IPS-NIHi11 (cell line): ENCODE data around the gene SNX14.

ENCODE experiments used
- DNase-seq: peaks from one replicate; pipeline ENCODE4 v3.0.0; 2012; ENCODE audit warnings: mixed read lengths, low spot score

Gene SNX14

DNA sequence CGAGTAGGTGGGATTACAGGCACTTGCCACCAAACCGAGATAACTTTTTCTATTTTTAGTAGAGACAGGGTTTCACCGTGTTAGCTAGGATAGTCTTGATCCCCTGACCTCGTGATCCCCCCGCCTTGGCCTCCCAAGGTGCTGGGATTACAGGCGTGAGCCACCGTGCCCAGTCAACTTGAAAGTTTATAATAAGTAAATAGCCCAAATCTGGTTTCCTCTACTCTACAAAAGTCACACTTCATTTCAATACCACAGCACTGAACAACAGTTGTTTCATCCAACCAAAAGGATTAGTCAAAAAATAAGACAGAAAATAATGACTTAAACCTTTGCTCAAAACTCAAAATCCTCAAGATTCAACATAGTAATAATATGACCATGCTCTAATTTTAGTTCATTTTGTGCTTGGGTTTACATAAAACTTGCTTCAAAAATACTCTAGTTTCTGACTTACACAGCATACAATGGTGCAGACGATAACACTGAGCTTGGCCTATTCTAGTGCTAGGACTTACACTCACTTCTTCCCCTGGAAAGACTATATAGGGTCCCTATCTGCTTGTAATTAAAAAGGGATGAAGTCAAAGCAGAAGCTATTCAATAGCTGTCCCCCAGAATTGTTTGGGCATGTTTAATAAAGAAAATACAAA, 87.1 kb downstream of the SNX14 start:
- no peak for DNase-seq

DNA sequence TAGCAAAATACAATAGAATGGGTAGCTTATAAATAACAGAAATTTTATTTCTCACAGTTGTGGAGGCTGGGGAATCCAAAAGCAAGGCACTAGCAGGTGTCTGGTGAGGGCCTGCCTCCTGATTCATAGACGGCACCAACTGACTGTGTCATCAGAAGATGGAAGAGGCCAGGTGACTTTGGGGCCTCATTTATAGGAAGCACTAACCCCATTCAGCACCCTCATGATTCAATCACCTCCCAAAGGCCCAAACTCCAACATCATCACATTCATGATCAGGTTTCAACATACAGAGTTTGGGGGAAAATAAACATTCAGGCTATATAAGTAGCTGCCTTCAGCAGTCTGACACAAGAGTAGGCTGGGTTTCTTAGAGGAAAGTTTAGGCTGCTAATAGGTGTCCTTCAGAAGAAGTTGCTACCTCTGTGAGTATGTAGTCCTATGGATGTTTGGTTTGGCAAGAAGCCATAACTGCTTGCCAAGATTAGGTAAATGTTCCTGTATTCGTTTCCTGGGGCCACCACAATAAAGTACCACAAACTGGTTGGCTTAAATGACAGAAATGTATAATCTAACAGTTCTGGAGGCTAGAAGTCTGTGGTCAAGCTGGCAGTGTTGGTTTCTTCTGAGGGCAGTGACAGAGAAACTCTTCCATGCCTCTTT, 94.9 kb downstream of the SNX14 start:
- DNase-seq, result no peak

DNA sequence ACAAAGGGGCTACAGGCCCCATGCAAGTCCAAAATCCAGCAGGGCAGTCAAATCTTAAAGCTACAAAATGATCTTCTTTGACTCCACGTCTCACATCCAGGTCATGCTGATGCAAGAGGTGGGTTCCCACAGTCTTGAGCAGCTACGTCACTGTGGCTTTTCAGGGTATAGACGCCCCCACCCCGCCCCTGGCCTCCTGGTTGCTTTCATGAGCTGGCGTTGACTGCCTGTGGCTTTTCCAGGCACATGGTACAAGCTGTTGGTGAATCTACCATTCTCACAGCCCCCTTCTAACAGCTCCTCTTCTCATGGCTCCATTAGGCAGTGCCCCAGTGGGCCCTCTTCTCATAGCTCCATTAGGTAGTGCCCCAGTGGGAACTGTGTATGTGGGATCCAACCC, 96.8 kb downstream of the SNX14 start:
- no peak for DNase-seq

DNA sequence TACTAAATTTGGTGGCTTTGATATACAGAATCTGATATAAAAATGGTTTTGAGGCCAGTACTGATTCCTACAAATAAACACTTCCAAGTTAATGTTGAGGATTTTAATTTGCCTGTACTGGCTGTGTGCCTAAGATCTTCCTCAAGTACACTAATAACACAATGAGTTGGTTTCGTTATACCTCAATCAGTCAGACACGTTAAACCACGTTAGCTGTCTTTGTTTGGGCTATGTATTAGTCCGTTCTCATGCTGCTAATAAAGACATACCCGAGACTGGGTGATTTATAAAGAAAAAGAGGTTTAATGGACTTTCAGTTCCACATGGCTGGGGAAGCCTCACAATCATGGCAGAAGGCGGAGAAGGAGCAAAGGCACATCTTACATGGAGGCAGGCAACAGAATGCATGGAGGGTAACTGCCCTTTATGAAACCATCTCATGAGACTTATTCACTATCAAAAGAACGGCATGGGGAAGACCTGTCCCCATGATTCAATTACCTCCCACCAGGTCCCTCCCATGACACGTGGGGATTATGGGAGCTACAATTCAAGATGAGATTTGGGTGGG, 97.6 kb downstream of the SNX14 start:
- DNase-seq, result no peak

DNA sequence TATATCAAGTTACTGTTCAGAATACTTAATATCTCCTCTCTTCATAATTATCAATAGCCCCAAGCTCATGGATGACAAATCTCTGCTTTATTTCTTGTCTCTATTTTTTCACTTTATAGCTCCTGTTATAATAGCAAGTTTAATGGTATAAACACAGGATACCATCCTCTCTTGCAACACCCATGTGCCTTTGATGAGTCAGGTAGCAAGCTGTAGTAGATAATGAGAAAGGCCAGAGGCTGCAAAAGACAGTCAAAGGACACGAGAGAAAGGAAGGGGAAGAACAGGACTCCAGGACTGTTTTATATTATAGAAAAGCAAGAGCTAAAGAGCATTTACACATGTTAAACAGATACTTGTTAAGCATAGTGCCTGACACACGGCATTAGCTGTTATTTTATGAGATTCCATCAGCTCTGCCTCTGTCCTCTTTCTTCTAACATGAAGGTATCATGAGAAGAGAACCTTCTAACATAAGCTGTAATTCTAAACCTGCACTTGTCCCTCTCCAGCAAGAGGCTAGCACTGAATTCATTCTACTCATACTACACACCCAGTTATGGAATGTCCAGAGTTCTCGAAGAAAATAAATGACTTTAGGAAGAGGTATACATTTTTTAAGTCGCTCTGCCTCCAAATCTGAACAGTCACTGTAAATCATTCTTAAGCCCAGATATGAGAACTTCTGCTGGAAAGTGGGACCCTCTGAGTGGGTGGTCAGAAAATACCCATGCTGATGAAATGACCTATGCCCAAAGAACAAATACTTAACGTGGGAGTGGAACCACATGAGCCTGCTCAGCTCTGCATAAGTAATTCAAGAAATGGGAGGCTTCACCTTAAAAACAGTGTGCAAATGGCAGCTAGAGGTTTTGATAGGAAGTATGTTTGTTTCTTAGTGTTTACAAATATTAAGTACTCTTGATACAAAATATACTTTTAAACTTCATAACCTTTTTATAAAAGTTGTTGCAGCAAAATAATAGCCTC, 98.8 kb downstream of the SNX14 start:
- DNase-seq, result no peak

DNA sequence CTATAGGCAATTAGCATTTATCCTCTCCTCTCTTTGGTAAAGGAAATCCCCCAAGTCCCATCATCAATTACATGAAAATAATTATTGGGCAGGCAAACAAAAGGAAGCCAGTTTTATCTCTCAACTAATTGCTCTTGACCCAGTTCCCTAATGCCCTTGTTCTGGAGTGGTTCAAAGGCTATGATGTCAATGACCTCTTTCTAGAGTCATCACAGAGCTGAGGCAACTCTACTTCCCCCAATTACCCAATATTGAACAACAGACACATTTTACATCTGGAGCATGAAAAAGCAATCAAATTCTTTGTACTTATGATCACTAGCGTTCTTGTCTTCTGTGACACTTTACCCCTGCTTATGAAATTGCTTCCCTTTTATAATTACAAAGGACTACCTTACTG, 100.3 kb downstream of the SNX14 start:
- DNase-seq, result no peak

DNA sequence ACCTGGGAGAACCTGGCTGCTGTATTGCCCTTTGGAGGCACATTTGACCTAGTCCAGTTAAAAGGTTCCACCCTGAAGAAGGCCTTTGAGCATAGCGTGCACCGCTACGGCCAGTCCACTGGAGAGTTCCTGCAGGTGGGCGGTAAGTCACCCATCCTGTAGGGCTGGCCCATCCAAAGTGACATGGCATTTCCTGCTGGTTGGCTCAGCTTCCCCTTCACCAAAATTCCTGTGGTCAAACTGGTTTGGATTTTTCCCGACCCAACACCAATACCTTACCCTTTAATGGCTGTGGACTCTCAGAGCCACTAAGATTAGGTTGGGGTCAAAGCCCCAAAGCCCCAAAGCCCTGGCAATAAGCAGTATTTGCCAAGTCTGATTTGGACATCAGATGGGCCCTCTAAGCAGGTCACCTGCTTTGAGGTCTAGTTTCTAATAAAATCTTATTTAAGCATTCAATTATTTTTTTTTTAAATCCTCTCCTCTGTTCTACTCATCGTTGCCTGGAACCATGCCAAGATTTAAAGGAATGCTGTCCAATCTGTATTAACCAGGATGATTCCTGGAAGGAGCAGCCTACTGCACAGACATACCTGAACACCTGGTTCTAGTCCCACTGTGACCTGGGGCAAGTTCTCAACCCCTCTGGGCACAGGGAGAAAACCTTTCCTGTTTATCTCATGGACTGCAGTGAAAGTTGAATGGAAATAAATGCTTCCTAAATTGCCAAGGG, 103.0 kb downstream of the SNX14 start:
- no peak for DNase-seq

DNA sequence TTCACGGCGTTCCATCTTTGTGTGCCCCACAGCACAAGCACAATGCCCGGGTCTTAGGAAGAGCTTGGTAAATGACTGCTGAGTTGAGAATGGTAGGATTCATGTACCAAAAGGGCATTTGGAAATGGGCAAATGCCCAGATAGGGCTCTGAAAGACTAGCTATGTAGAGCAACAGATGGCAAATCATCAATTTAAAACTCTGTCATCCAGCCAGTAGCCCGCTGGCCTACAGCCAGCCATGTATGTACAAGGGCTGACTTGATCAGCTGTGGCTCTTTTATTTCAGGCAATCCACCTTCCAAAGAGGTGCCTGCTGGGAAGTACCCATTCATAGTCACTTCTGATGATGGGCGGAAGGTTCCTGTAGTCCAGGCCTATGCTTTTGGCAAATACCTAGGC, 108.7 kb downstream of the SNX14 start:
- DNase-seq, result no peak

DNA sequence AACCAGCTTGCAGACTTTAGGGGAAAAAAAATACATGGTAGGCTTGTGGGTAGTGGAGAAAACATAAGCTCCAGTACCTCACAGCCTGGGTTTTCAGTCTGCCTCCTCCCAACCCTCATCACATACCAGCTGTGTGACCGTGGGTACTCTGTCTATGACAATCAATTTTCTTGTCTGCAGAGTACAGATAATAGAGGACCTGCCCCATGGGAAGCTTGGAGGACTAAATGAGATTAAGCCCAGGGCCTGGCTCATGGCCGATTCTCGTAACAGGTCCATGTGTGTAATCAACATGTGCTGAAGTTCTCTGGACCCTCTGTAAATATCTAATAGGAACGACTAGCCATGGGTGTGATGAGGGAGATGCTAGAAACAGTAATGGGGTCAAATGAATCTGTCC, 109.8 kb downstream of the SNX14 start:
- DNase-seq, result no peak

DNA sequence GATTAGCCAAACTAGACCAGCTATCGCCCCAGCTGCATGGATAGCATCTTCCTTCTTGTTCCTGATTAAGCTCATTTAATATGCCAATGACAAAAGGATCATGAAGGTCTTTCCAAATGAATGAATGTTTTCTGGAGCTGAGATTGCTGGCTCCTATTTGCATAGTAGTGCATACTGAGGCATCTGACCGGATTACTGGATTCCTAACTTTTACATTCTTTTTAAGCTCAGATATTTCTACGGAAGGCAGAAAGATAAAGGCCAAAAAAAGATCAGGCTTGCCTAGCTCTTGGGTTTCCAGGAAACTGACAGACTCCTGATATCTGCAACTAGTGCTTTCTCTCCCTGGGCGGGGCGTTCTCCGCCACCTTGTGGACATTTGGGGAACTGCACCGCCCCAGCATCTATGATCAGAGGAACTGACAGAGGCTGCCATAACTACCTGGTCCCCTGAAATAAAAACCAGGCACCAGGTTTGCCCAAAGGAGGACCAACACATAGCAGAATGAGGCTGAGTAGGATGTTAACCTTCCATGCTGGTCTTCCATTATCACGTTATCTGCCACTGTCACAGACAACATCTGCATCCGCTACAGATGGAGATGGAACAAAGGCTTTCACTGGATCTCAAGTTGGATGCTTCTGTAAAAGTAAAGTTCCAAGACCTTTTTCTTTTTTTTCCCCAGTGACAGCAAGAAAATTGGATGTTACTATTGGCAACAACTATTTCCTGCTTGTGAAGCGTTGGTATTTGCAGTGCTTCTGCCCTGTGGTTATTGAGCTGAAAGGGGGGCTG, 110.6 kb downstream of the SNX14 start:
- peak; percentile 82 for DNase-seq

DNA sequence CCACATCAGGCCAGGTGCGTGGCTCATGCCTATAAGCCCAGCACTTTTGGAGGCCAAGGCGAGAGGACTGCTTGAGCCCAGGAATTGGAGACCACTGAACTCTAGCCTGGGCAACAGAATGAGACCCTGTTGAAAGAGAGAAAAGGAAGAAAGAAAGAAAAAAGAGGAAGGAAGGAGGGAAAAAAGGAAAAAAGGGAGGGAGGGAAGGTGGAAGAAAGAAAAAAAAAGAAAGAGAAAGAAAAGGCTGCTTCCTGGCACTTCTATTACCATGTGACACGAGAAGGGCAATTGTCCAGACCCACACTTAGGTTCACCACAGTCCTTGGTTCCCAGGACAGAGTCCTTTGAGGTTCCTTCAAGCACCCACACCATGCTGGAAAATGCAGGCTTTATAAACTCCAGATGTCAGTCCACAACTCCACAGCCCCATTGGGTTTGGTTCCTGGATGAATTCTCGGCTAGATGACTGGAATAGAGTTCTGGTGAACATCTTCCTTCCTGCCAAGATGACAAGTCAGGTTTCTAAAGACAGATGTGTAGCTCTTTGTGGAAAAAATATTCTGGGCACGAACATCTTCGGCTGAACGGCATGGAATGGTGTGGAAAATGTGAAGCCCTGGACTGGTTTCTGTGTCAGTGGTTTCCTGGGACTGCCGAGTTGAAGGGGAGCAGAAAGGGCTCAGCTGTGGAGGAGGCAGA, 111.3 kb downstream of the SNX14 start:
- no peak for DNase-seq

DNA sequence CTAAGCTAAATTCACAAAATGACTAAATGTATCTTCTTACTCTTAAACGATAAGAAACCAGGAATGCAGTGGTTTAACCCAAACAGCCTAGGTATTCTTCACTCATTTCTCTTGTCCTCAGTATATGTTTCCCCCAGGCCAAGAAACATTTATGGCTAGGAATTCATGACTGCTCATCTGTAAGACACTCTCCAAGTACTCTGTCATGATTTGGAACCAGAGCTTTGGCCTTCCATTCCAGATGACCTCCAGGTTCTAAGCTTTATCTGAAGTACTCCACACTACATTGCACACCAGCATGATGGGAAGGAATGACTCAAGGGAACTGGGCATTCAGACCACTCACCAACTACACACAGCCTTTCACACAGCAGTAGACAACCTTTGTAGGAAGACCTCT, 114.5 kb downstream of the SNX14 start:
- DNase-seq, result no peak

DNA sequence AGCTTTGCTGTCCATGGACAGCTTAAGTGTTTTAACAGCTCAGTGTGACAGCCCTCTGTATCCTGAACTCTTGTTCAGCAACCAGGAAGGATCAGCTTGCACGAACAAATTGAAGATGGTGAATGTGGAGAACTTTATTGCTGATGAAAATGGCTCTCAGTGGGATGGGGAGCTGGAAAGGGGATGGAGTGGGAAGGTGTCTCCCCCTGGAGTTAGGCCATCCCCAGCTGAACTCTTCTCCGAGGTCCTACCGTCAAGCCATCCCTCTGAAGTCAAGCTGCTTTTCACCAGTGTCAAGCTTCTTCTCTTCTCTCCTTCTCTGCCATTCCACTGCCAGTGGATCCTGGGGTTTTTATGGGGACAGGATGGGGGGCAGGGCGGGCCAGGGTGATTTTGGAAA, 117.1 kb downstream of the SNX14 start:
- DNase-seq, result no peak

DNA sequence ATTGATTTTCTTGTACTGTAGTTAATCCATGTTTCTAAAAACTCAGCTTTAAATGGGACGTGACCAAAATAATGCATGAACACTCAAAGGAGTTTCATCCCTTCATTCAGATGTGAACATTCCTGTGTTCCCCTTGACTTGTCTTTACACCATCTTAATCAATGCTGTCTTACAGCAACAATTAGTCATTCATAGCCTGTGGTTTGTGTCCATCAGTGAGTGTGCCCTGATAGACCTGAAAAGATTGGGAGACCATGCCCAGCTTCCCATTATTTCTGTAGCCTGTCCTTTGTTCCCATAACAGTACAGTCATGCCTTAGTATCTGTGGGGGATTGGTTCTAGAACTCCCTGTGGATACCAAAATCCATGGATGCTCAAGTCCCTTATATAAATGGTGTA, 119.9 kb downstream of the SNX14 start:
- no peak for DNase-seq

DNA sequence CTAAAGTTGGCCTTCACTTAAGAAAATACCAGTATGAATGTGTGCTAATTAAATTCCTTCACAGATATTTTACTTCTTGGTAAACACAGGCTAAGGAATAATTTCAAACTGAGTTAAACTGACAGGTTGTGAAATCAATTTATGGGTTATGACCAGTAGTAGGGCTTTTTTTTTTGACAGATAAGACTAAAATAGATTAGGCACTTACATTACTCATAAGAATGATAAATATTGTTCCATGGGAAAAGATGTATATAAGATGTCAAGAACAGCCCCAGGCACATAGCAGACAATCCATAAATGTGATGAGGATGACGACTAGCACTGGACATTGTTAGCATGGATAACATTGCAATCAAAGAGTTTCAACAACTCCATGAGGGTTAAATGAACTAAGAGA, 120.9 kb downstream of the SNX14 start:
- no peak for DNase-seq

DNA sequence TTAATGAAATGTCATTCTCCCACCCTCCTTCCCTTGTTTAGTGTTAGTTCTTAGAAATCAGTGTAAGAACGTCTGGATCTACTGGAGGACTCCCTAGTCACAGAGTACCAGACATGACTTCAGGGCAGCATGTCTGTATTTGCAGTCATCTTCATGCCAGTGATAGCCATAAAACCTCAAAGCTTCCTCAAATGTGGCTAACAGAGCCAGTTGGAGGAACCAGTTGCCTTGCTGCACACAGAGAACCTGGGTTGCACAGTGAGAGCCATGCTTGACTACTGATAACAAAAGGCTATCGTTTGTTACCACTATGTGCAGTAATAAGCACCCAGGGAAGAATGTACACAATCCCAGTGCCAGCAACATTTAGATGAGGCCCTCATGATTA, 123.6 kb downstream of the SNX14 start:
- DNase-seq, result no peak

DNA sequence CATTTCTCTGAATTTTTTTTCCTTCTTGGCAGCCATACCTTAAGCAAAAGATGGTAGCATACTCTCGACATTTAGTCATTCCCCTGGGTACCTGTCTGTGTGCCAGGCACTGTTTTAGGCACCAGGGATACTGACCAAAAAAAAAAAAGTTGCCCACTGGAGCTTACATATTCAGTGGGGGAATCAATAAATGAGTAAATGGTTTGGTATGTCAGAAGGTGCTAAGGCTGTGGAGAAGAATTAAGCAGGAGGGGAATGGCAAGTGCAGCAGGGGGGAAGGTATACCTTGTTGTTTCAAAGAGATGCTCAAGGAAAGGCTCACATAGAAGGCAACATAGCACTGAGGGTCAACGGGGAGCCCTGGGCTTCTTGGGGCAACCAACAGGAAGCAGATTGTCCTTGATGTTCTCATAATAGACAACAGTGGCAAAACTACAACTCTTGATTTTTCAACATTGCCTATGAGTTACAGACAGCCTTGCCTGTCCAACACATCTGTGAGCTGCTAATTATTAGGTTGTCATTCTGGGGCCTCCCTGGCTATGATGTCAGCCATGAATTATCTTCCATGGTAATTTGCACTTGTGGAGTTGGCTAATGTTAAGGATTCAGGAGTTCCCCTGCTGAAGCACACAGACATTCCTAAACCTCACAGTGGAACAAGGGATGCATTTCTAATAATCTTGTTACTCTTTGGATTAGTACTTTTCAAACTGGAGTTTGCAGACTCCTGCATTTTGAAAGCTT, 124.2 kb downstream of the SNX14 start:
- DNase-seq, result no peak

DNA sequence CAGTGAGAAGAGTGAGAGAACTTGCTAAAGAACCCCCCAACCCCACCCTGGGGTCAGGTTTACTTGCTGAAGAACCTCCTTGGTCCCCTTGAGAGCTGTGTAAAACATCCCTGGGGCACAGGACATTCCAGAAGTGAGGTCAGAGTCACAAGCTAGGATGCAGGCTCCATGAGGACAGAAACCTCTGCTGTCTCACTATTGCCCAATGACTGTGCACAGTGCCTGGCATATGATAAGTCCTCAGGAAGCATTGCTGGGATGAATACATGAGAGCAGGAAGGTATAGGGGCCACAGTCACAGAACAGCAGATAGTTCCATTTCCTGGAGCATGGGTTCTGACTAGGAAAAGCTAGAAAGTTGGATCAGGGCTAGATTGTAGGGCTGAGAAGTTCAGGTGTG, 125.3 kb downstream of the SNX14 start:
- DNase-seq, result no peak

DNA sequence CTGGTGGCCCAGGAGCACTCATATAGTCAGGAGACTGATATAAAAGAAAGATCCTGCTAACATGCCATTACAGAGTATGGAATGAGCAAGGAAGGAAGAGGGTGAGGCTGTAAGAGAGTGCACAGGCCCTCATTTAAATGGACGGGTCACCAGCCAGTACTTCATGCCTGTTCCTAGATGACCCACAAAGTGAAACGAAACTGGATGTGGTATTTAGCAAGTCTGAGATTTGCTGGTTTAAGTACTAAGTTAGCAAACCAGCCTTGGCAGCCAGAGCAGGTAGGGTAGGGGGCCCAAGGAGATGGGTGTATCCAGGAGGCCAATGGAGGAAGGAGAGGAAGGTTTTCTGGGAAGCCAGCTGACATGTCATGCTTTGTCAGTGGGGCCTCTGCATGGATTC, 127.9 kb downstream of the SNX14 start:
- no peak for DNase-seq

DNA sequence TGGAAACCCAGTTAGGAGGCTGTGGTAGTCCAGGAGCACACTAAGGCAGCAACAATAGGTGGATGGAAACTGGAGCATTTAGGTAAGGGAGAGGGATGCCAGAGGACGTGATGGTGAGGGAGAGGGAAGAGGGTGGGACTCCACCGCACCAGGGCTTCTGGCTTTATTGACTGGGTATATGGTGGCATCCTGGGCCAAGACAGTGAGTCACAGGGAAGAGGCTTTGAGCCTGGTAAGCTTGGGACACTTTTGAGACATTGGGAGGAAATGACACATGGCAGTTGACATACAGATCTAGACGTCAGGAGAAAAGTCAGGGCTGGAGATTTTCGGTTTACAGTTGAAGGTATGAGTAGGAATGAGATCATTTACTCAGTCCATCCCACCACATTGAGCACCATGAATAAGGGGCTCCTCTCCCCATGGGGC, 128.9 kb downstream of the SNX14 start:
- DNase-seq, result no peak
